NCI-H82 (cell line): ENCODE measurements around the gene ALK.
A peak's percentile ranks its signal among the peaks of the same experiment; 100 is the strongest.

Experiments
- DNase-seq: peaks from one replicate; lab custom pipeline; 2025; lab: John Stamatoyannopoulos, UW

ALK gene

GRCh38 chr2:29157131-29157530 is 764.3 kb downstream of the ALK start:
- no peak for DNase-seq

GRCh38 chr2:29155578-29155977 is 765.8 kb downstream of the ALK start:
- no peak for DNase-seq

GRCh38 chr2:29154610-29155009 is 766.8 kb downstream of the ALK start:
- DNase-seq, result no peak

- DNase-seq, result peak; percentile 74
Measured at GRCh38 chr2:29147963-29148362, 773.4 kb downstream of the ALK start.

GRCh38 chr2:29146197-29146596 is 775.2 kb downstream of the ALK start:
- DNase-seq, result no peak

- no peak for DNase-seq
Measured at GRCh38 chr2:29143657-29144056, 777.7 kb downstream of the ALK start.
